ENCODE measurements around the gene MSANTD3.
"Not testable (repeated sequence)": the region's sequence is repeated elsewhere in the genome, so short reads cannot be mapped to it uniquely, and the experiment has no call there.

Gene MSANTD3

GRCh38 chr9:100426530-100427365 is at the start of gene MSANTD3:
Gene MSANTD3 (plus strand): TSS chr9:100427143. CDS start chr9:100441939, 14,796 bp downstream.
- TF ChIP-seq CTCF (IDR thresholded peaks at IDR 0.05; ENCODE audit: control extremely low read depth, extremely low read depth, low read depth, missing control alignments) = peak; percentile 46
- CTCF ChIA-PET = interaction anchor here (0.7 to 2.6 kb wide), 6 partner anchors 9 to 74 kb away, joined by 3 to 18 read pairs (median 4); partner anchors contain the start of gene TEX10
- POLR2A ChIA-PET = no interaction called here
- peak; percentile 84 for DNase-seq (ENCODE audit: extremely low spot score)

GRCh38 chr9:100379862-100380261 is 47.1 kb upstream of the MSANTD3 start:
- DNase-seq (ENCODE audit: extremely low spot score) = no peak
- CTCF ChIA-PET = no interaction called here
- no peak for TF ChIP-seq CTCF (IDR thresholded peaks at IDR 0.05; ENCODE audit: control extremely low read depth, extremely low read depth, low read depth, missing control alignments)
- POLR2A ChIA-PET = no interaction called here

GRCh38 chr9:100392989-100393388 is 34.0 kb upstream of the MSANTD3 start:
- DNase-seq (ENCODE audit: extremely low spot score); POLR2A ChIA-PET; CTCF ChIA-PET: not testable (repeated sequence)

- DNase-seq (ENCODE audit: extremely low spot score) = no peak
- TF ChIP-seq CTCF (IDR thresholded peaks at IDR 0.05; ENCODE audit: control extremely low read depth, extremely low read depth, low read depth, missing control alignments) = no peak
- ChIA-PET CTCF (no interaction called here), POLR2A (no interaction called here)
Measured at GRCh38 chr9:100394032-100394695, 32.8 kb upstream of the MSANTD3 start.

GRCh38 chr9:100394816-100395215 is 32.1 kb upstream of the MSANTD3 start:
- CTCF ChIA-PET = no interaction called here
- POLR2A ChIA-PET = no interaction called here
- DNase-seq (ENCODE audit: extremely low spot score) = no peak
- TF ChIP-seq CTCF (IDR thresholded peaks at IDR 0.05; ENCODE audit: control extremely low read depth, extremely low read depth, low read depth, missing control alignments) = no peak

- ChIA-PET CTCF (no interaction called here), POLR2A (no interaction called here)
- no peak for TF ChIP-seq CTCF (IDR thresholded peaks at IDR 0.05; ENCODE audit: control extremely low read depth, extremely low read depth, low read depth, missing control alignments)
- DNase-seq (ENCODE audit: extremely low spot score) = no peak
Measured at GRCh38 chr9:100396769-100397168, 30.2 kb upstream of the MSANTD3 start.

Data from GM10248 (cell line).